A673 (cell line): Measurements from ENCODE around the gene FCGR3A. TPM values are rescaled to one million over a fixed set of nuclear protein-coding genes. Genes with fewer than 3 reads are reported as not detected.

Source experiments
- BruUV-seq: library from RNA; stranded (reverse); fragments of 400-500 nt; replicated peaks from 2 replicates; lab custom pipeline; 2021; lab: Mats Ljungman, UMichigan
- CTCF ChIA-PET: fragments of 300-600 bp; sonication (Branson Sonifier 250); formaldehyde crosslinking; loops from one replicate; lab custom pipeline; 2022; ENCODE audit warnings: antibody characterized with exemption; lab: Charles Lee
- POLR2A ChIA-PET: fragments of 300-600 bp; sonication (Branson Sonifier 250); formaldehyde crosslinking; loops from one replicate; lab custom pipeline; 2022; ENCODE audit warnings: antibody characterized with exemption; ENCODE audit not compliant: low non-redundant PET; lab: Charles Lee
- DNase-seq: peaks from one replicate; pipeline ENCODE4 v3.0.0-alpha.2; 2015; ENCODE audit warnings: low spot score
- H3K27ac ChIP-seq: fragments of 200-600 bp; sonication (generic); 2 replicates; pipeline ENCODE4 v1.5.1; 2016; ENCODE audit warnings: mixed run types, low read depth, mild to moderate bottlenecking, mixed read lengths, antibody characterized with exemption, low read length; ENCODE audit not compliant: poor library complexity, severe bottlenecking
- H3K27me3 ChIP-seq: fragments of 200-600 bp; sonication (generic); replicated peaks from 2 replicates; pipeline ENCODE4 v1.6.1; 2017; ENCODE audit warnings: mixed run types, low read depth, mild to moderate bottlenecking, mixed read lengths, antibody characterized with exemption, low read length; ENCODE audit not compliant: insufficient read depth, poor library complexity
- H3K36me3 ChIP-seq: fragments of 200-600 bp; sonication (generic); 2 replicates; pipeline ENCODE4 v1.6.1; 2016; ENCODE audit warnings: mixed run types, mild to moderate bottlenecking, mixed read lengths, antibody characterized with exemption, low read length; ENCODE audit not compliant: insufficient read depth, poor library complexity, severe bottlenecking
- H3K4me1 ChIP-seq: fragments of 200-600 bp; sonication (generic); 2 replicates; pipeline ENCODE4 v1.6.1; 2017; ENCODE audit warnings: mixed run types, mild to moderate bottlenecking, mixed read lengths, antibody characterized with exemption, low read length; ENCODE audit not compliant: insufficient read depth, poor library complexity, severe bottlenecking
- H3K4me3 ChIP-seq: fragments of 200-600 bp; sonication (generic); 2 replicates; pipeline ENCODE4 v1.5.1; 2016; ENCODE audit warnings: low read depth, mixed run types, mild to moderate bottlenecking, mixed read lengths, low read length; ENCODE audit not compliant: poor library complexity, severe bottlenecking
- H3K9me3 ChIP-seq: fragments of 200-600 bp; sonication (generic); 2 replicates; pipeline ENCODE4 v1.6.1; 2016; ENCODE audit warnings: mixed run types, low read depth, mild to moderate bottlenecking, mixed read lengths, antibody characterized with exemption, low read length; ENCODE audit not compliant: poor library complexity, severe bottlenecking
- EZH2 ChIP-seq: fragments of 200-600 bp; sonication (generic); IDR thresholded peaks from 2 replicates; pipeline ENCODE4 v1.6.1; 2017; ENCODE audit warnings: borderline replicate concordance, low read depth, mild to moderate bottlenecking, mixed read lengths, antibody characterized with exemption, low read length; ENCODE audit not compliant: poor library complexity, severe bottlenecking
- intact Hi-C: fragments of 100-400 bp; cut with micrococcal nuclease; formaldehyde crosslinking; loops from one replicate; pipeline ENCODE4 v1.10.0; 2022; ENCODE audit not compliant: unreplicated experiment
- total RNA-seq: library from RNA; stranded (reverse); gene quantifications from 2 replicates; pipeline ENCODE4 v1.2.3, GENCODE V29; 2021
- TF ChIP-seq, protein P1 (sequence below): fragments of 300-800, 200-600 bp; sonication (generic); conservative IDR thresholded peaks from 2 replicates; pipeline ENCODE4 v1.5.1; 2017; ENCODE audit warnings: low read depth, mild to moderate bottlenecking, antibody characterized with exemption, low read length, moderate library complexity, mixed read lengths

The FCGR3A gene
- total RNA-seq, 1 experiment from 2014 or later: not detected

DNA sequence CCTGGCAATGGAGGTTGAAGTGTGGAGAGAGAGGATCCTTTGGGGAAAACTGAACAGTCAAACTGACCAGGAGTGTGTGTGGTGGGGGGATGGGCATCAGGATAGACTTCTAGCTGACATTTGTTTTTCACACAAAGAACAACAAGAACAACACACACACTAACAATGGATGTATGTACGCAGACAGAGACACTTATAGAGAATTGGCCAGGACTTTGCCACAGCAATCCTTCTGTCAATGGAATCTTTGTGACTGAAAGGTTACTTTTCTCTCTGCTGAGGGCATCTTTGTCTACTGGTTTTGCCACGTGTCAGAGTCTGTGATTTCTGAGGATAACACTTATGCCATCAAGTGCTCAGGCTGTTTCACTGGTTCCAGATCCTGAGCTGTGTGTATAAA lies 56.8 kb downstream of the FCGR3A start:
- intact Hi-C loops: no loop called here
- Histone ChIP-seq H3K4me3 (no peak overlapping the region), H3K9me3 (no peaks in the 10 kb centered on the region), H3K4me1 (no peaks in the 10 kb centered on the region), H3K27ac (no peak overlapping the region), H3K36me3 (no peaks in the 10 kb centered on the region), H3K27me3 (peaks cover 36% of the 10 kb centered on the region)
- POLR2A ChIA-PET: no interaction called here
- CTCF ChIA-PET: no interaction called here
- DNase-seq: no peak
- no TSS peak for BruUV-seq
- TF ChIP-seq EZH2: no peak
- TF ChIP-seq, protein P1, sequence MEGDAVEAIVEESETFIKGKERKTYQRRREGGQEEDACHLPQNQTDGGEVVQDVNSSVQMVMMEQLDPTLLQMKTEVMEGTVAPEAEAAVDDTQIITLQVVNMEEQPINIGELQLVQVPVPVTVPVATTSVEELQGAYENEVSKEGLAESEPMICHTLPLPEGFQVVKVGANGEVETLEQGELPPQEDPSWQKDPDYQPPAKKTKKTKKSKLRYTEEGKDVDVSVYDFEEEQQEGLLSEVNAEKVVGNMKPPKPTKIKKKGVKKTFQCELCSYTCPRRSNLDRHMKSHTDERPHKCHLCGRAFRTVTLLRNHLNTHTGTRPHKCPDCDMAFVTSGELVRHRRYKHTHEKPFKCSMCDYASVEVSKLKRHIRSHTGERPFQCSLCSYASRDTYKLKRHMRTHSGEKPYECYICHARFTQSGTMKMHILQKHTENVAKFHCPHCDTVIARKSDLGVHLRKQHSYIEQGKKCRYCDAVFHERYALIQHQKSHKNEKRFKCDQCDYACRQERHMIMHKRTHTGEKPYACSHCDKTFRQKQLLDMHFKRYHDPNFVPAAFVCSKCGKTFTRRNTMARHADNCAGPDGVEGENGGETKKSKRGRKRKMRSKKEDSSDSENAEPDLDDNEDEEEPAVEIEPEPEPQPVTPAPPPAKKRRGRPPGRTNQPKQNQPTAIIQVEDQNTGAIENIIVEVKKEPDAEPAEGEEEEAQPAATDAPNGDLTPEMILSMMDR: no peak

Other genes starting within 250 kb of the FCGR3A start
- 2.6 and 2.8 TPM in 2 replicates for gene MPZ, start 239.8 kb downstream of the FCGR3A start, total RNA-seq
- 228 and 249 TPM in 2 replicates for gene SDHC, start 235.4 kb downstream of the FCGR3A start, total RNA-seq
- not detected in 2 replicates for gene CFAP126, start 181.9 kb downstream of the FCGR3A start, total RNA-seq
- gene FCGR2A, start 44.4 kb downstream of the FCGR3A start, total RNA-seq: not detected in 2 replicates
- gene HSPA6, start 25.3 kb downstream of the FCGR3A start, total RNA-seq: 0.28 and 0.37 TPM in 2 replicates
- not detected in 2 replicates for gene FCGR3B, start 81.4 kb upstream of the FCGR3A start, total RNA-seq
- not detected in 2 replicates for gene FCGR2B, start 113.3 kb upstream of the FCGR3A start, total RNA-seq
- gene FCRLA, start 157.4 kb upstream of the FCGR3A start, total RNA-seq: not detected in 2 replicates
- 0.35 and 0.67 TPM in 2 replicates for gene FCRLB, start 171.7 kb upstream of the FCGR3A start, total RNA-seq
- 62.9 and 63.6 TPM in 2 replicates for gene DUSP12, start 200.0 kb upstream of the FCGR3A start, total RNA-seq
- gene ATF6, start 216.5 kb upstream of the FCGR3A start, total RNA-seq: 21.8 and 24.4 TPM in 2 replicates